Activated naive CD4-positive, alpha-beta T cell treated with anti-CD3 and anti-CD28 coated beads, Interleukin-2, amount 50 U/mL, for 24 hours (primary cell): ENCODE measurements around the gene GATB.

ENCODE experiments used
- H3K27ac Mint-ChIP-seq: one replicate; pipeline ENCODE4 v1.8.0; 2021; ENCODE audit warnings: mild to moderate bottlenecking, mixed read lengths
- H3K27me3 Mint-ChIP-seq: one replicate; pipeline ENCODE4 v1.8.0; 2021; ENCODE audit warnings: mixed read lengths
- H3K36me3 Mint-ChIP-seq: one replicate; pipeline ENCODE4 v1.8.0; 2021; ENCODE audit warnings: mixed read lengths
- H3K4me1 Mint-ChIP-seq: one replicate; pipeline ENCODE4 v1.8.0; 2021; ENCODE audit warnings: mixed read lengths
- H3K4me3 Mint-ChIP-seq: one replicate; pipeline ENCODE4 v1.8.0; 2021; ENCODE audit warnings: mild to moderate bottlenecking, mixed read lengths
- H3K9me3 Mint-ChIP-seq: one replicate; pipeline ENCODE4 v1.8.0; 2021; ENCODE audit warnings: mixed read lengths

The GATB gene

DNA sequence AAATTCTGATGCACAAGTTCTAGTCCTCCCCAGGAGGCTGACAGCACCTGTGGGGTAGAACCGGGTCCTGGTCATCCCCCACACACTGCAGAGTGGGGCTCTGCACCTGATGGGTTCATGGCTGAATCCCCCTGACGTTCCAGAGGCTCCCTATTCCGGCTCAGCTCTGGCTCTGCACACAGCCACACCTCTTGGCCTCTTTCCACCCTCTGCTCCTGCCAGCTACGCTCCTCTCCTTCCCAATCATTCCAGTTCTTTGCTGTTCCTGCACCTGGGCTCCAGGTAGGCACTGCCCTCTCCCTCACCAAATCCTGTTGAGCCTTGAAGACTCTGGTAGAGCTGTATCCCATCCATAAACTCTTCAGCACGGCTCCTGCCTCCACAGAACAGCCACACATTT is 75.5 kb downstream of the GATB start:
- Mint-ChIP-seq H3K4me3 (no peak overlapping the region), H3K27ac (no peak overlapping the region)

DNA sequence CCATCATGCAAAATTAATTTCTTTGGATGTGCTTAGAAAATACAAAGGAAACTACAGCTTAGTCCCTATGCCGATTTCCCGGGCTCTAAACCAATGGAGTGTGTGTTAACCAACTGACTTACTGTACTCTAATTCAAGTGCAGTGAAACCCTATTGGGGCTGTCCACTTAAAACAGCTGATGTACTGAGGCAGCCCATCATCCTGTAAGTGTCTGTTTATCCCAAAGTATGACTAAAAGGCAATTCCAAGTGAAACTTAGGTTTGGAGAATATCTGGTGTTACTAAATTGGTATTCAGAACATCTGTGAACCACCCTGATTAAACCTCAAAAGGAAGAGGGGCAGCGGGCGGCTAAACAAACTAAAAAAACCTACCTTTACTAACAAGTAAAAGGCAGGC is 79.7 kb downstream of the GATB start:
- no peaks in the 10 kb centered on the region for H3K9me3 Mint-ChIP-seq
- peaks cover 6% of the 10 kb centered on the region for H3K36me3 Mint-ChIP-seq
- no peaks in the 10 kb centered on the region for H3K4me1 Mint-ChIP-seq
- H3K4me3 Mint-ChIP-seq: no peak overlapping the region
- H3K27ac Mint-ChIP-seq: no peak overlapping the region
- no peaks in the 10 kb centered on the region for H3K27me3 Mint-ChIP-seq

More for the DNA sequence above, 75.5 kb downstream of the GATB start:
- no peaks in the 10 kb centered on the region for H3K27me3 Mint-ChIP-seq
- H3K9me3 Mint-ChIP-seq: no peaks in the 10 kb centered on the region
- peaks cover 10% of the 10 kb centered on the region for H3K36me3 Mint-ChIP-seq
- H3K4me1 Mint-ChIP-seq: no peaks in the 10 kb centered on the region

DNA sequence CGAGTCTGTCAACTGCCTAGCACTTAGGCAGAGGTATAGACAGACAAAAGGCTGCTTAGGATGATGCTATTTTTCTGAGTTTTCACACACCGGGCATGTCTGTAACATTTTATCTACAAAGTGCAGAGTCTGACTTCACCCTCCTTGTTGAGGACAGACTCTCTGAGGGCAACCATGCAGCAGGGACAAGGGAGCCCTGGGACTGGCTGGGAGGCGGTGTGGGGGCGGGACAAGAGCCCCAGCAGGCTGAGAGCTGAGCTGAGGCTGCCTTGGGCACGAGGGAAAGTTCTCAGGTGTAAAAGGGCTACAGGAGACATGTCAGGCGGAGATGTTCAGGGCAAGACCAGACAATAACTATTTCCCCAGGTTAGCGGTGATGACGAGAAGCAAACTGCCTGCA is 81.6 kb downstream of the GATB start:
- Mint-ChIP-seq H3K9me3 (no peaks in the 10 kb centered on the region), H3K36me3 (peaks cover 6% of the 10 kb centered on the region), H3K27ac (no peak overlapping the region)

DNA sequence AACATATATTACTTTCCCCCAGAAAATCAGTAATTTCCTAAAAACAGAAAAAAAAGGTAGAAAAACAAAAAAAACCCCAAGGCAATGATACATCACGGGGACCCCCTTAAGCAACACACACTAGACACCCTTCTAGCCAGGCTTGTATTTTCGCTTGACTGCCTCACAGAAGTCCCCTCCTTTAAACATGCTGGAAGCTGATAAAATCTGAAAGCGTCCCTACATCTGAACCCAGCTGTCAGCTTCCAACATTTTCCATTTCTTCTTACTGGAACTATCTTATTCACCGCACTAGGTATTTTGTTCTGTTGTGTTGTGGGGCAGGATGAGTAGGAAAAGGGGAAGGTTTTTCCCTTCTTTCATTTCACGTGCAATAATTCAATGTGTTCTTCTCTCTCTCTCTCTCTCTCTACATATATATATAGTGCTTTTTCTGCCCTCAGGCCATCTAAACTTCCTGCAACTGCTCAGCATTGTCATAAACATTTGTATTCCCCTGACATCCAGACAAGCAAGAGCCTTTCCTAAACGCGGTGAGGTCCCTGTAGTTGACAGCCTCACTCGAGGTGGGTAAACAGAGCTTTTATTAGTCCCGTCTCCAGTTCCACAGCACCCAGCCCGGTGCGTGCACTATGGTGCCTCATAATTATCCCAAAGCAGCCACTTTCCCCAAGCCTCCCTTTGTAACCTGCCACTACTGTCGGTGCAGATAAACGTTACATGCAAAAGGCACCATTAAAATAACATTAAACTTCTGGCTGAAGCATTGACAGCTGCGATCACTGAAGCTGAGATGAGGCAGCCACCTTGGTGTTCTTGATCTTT is 82.5 kb downstream of the GATB start:
- no peaks in the 10 kb centered on the region for H3K27me3 Mint-ChIP-seq
- H3K36me3 Mint-ChIP-seq: peaks cover 3% of the 10 kb centered on the region
- H3K4me1 Mint-ChIP-seq: no peaks in the 10 kb centered on the region
- no peak overlapping the region for H3K4me3 Mint-ChIP-seq
- H3K27ac Mint-ChIP-seq: no peak overlapping the region
- no peaks in the 10 kb centered on the region for H3K9me3 Mint-ChIP-seq

More for the DNA sequence above, 81.6 kb downstream of the GATB start:
- no peaks in the 10 kb centered on the region for H3K4me1 Mint-ChIP-seq
- no peak overlapping the region for H3K4me3 Mint-ChIP-seq
- no peaks in the 10 kb centered on the region for H3K27me3 Mint-ChIP-seq

DNA sequence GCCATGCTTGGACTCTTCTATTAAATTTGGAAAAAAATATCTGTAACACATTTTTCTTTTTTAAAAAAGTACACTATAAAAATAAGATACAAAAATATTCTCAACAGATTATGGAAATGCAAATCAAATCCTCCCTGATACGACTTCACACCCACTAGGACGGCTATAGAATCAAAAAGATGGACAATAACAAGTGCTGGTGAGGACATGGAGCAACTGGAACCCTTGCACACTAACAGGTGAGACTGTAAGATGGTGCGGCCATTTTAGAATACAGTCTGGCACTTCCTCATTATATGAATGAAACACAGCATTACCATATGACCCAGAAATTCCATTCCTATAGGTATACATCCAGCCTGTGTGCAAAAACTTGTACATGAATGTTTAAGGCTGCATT is 83.6 kb downstream of the GATB start:
- Mint-ChIP-seq H3K4me1 (no peaks in the 10 kb centered on the region), H3K4me3 (no peak overlapping the region), H3K27ac (no peak overlapping the region), H3K9me3 (no peaks in the 10 kb centered on the region), H3K27me3 (no peaks in the 10 kb centered on the region), H3K36me3 (peaks cover 3% of the 10 kb centered on the region)

DNA sequence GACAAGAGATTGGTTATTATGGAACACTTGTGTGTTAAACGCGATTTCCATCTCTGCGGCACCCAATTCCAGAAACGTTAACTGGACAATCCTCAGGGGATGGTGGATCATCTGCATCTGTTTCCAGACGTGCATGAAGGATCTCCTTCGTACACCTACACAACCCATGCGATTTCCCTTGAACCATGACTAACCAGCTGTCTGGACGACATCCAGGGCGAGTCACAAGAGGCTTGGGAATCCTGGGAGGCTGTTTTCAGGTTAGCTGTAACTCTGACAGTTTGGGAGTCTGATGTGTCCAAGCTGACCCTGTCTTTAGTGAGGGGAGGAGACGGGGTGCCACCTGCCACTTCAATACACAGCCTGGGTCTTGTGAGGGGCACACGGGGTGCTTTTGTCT is 84.5 kb downstream of the GATB start:
- H3K27me3 Mint-ChIP-seq: no peaks in the 10 kb centered on the region
- no peaks in the 10 kb centered on the region for H3K4me1 Mint-ChIP-seq
- H3K27ac Mint-ChIP-seq: no peak overlapping the region
- H3K9me3 Mint-ChIP-seq: no peaks in the 10 kb centered on the region
- no peak overlapping the region for H3K4me3 Mint-ChIP-seq
- peaks cover 3% of the 10 kb centered on the region for H3K36me3 Mint-ChIP-seq

DNA sequence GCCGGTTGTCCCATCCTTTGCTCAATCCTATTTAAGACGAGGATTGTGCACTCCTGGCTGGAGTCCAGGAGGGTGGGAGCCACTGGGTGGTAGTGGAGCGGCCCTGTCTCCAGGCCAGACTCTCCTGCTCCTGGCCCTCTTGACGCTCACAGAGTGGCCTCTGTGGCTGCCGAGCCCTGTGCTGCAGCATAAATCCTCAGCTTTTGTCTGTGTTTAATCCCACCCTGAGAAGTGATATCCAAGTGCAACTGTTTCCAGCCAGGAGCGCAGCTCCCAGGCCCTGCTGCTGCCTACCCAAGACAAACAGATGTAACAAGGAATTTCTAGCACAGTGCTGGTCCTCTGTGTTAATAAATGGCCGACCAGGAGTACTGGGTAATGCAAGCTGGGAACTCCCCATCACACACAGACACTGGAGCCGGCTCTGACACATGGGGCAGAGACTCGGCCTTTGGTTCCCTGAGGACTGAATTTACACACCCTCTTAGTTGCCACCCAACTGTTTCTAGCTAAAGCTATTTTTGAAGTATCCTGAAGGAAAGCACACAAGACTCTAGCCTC is 85.3 kb downstream of the GATB start:
- Mint-ChIP-seq H3K36me3 (peaks cover 3% of the 10 kb centered on the region), H3K9me3 (no peaks in the 10 kb centered on the region), H3K4me1 (no peaks in the 10 kb centered on the region), H3K4me3 (no peak overlapping the region), H3K27me3 (no peaks in the 10 kb centered on the region), H3K27ac (no peak overlapping the region)

DNA sequence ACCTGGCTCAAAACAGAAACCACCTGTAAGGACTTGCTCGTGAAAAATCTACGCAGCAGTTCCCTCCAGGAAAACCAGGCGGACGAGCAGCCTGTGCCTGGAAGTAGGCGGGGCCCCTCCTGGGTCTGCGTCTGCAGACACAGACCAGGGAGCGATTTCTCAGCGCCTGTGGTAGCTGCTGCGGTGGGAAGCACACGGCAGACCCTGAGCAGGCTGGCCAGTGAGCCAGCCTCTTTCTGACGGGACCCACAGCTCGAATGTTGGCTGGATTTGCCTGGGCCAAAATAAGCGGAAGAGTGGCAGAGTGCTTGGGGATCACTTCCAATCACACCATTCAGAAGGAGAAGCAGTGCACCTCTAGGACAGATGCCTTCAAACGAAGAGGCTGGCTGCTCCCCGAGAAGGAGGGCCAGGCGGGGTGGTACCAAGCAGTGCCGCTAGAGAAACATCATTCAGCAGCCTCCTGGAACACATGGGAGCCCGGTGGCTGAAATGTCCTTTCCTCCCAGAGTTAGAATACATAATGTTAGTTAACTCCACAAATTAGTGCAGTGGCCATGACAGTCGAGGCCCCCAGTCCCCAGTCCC is 85.9 kb downstream of the GATB start:
- Mint-ChIP-seq H3K9me3 (no peaks in the 10 kb centered on the region), H3K36me3 (peaks cover 3% of the 10 kb centered on the region), H3K27ac (no peak overlapping the region), H3K4me3 (no peak overlapping the region), H3K4me1 (no peaks in the 10 kb centered on the region), H3K27me3 (no peaks in the 10 kb centered on the region)

DNA sequence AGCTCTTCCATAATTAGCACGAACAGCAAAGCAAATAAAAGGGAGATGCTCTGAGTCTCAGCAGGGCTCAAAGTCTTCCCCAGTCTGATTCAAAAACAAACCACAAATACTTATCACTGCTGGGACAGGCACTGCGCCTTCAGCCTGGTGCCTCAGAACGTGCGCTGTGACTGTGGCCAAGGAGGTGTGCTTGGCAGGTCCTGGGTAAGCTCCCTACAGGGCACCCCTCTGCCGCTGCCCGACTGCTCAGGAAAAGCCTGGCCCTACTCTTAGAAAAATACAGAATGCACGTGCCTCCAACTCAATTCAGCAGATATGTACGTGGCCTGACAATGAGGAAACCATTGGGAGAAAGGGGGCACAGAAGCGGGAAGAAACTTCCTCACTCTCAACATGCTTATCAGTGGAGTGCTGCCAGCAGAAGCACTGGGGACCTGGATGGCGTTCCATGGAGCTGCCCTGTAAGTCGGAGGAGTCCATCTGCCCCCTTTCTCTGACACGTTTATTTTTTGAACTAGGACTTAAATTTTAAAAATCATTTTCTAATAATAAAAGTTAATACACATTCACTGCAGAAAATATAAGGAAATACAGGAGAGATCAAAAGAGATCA is 86.8 kb downstream of the GATB start:
- peaks cover 3% of the 10 kb centered on the region for H3K36me3 Mint-ChIP-seq
- H3K9me3 Mint-ChIP-seq: no peaks in the 10 kb centered on the region
- no peaks in the 10 kb centered on the region for H3K27me3 Mint-ChIP-seq
- no peak overlapping the region for H3K27ac Mint-ChIP-seq
- no peak overlapping the region for H3K4me3 Mint-ChIP-seq
- H3K4me1 Mint-ChIP-seq: no peaks in the 10 kb centered on the region

DNA sequence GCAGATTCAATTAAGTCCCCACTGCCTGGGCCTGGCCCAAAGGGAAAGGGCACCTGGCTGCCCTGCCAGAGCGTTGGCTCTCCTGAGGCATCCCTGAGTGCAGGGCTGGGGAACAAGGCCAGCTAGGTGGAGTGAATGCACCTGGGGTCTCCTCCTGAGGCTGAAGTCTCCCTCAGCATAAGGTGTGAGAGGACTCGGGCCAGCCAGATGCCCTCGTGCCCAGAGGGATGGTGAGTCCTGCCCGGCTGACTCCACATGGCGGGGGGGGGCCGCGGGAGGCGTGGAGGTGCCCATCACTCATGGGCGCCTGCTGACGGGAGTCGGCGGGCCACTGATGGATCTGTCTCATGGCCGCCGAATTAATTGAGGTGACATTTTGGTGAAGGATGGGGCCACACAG is 87.8 kb downstream of the GATB start:
- Mint-ChIP-seq H3K36me3 (peaks cover 1% of the 10 kb centered on the region), H3K9me3 (no peaks in the 10 kb centered on the region), H3K4me3 (no peak overlapping the region), H3K27me3 (no peaks in the 10 kb centered on the region), H3K27ac (no peak overlapping the region), H3K4me1 (no peaks in the 10 kb centered on the region)

DNA sequence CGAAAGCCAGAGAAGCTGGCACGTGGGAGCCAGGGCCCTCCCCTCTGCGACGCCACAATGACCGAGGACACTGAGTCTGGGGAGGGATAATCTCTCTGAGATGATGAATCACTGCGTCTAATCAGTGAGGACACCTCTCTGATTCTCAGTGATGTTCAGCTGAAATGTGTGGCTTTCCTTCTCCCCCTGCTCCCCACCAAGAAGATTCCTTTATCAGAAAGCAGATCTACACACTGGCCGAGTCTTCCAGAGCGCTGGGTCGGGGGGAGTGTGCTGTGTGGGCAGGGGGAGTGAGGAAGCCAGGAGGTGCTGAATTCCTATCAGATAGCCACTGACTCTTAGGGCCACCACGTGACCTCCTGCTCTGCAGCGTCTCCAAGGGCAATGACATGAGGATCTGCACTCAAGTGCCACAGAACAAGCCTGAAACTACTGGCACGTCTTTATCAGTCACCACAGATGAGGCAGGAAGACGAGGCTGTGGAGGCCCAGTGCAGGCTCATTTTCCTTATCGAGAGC is 89.2 kb downstream of the GATB start:
- Mint-ChIP-seq H3K27me3 (no peaks in the 10 kb centered on the region), H3K4me3 (no peak overlapping the region), H3K9me3 (no peaks in the 10 kb centered on the region), H3K36me3 (no peaks in the 10 kb centered on the region), H3K27ac (no peak overlapping the region), H3K4me1 (no peaks in the 10 kb centered on the region)

DNA sequence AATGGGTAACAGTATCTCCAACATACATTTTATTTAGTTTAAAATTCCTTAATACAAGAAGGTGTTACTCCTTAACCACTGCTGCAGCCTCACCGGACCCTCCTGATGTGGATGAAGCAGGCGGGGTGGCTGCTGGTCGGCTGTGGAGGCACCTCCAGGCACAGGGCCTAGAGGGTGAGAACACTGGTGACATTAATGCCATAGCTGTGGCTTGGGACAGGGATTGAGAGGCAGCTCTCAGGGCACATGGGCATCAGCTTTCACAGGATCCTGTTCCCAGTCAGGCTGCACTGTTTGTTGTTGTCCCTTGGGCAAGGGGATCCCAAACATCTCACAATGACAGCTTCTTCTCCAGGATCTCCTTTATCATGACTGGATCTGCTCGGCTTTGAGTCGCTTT is 90.0 kb downstream of the GATB start:
- no peaks in the 10 kb centered on the region for H3K9me3 Mint-ChIP-seq
- H3K27me3 Mint-ChIP-seq: no peaks in the 10 kb centered on the region
- H3K27ac Mint-ChIP-seq: no peak overlapping the region
- no peaks in the 10 kb centered on the region for H3K4me1 Mint-ChIP-seq
- H3K4me3 Mint-ChIP-seq: no peak overlapping the region
- no peaks in the 10 kb centered on the region for H3K36me3 Mint-ChIP-seq

DNA sequence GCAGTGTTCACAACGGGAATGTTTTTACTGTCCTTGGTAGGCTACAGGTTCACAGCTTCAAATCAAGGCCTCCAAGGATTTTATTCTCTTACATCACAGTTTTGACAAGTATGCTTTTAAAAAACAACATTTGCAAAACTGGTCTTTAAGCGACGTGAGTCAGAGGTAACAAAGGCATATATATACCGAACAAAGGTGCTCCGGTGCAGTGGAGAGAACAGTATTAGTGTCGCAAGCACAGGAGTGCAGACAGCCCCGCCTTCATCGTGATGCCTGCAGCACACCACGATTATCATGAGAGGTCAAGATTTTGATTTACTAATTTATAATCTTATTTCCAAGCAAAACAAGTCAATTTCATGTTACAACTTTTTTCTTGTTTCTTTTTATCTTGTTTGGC is 90.8 kb downstream of the GATB start:
- Mint-ChIP-seq H3K27ac (no peak overlapping the region), H3K36me3 (no peaks in the 10 kb centered on the region), H3K4me1 (no peaks in the 10 kb centered on the region), H3K27me3 (no peaks in the 10 kb centered on the region), H3K9me3 (no peaks in the 10 kb centered on the region), H3K4me3 (no peak overlapping the region)

DNA sequence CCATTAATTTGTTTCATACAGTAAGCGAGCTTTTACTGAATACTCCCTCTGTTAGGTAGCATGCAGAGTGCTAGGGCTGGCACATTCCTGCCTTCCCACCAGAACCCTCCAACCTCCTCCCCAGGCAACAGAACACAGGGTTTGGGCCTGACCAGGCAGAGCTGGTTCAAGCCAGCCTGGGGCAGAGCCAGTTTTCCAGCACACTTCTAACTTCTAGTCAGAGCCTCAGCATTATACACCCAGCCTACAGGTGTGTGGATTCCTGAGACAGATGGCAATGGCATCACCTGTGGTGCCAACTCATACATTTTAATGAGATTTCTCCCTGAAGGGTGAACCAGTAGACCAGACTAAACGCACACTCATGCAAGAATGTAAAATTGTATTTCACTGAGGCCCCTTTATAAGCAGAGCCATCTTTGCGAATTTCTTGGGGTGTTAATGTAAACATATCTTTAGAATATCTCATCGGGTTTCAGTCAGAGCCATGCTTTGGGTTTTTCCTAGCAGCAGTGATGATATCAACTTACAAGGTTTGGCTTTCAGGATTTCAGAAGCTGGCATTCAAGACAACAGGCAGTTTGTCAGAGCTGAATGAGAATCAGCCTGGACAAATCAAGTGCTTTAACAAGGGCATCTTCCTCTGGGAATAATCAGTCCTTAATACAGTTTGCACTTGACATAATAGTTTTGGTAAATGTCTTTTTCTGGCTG is 92.0 kb downstream of the GATB start:
- Mint-ChIP-seq H3K36me3 (no peaks in the 10 kb centered on the region), H3K4me3 (no peak overlapping the region), H3K9me3 (no peaks in the 10 kb centered on the region), H3K27ac (no peak overlapping the region), H3K27me3 (no peaks in the 10 kb centered on the region), H3K4me1 (no peaks in the 10 kb centered on the region)

DNA sequence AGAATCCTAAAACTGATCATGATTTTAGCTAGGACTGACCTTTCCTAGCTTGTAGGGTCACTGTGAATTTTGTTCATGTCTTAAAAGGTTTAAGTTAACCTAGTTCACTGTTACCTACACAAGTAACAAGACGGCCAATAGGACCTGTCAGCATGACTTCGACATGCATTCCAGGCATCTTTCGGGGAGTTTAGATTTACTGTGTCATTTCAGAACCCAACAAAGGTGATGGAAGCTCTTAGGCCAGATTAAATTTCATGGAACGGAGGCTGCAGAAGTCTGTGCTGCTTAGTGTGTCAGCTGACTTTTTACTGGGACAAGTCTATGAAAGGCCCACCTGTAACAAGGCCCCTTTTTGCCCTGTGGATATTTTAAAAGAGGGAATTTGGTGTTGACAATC is 93.1 kb downstream of the GATB start:
- H3K4me1 Mint-ChIP-seq: no peaks in the 10 kb centered on the region
- no peaks in the 10 kb centered on the region for H3K36me3 Mint-ChIP-seq
- no peaks in the 10 kb centered on the region for H3K27me3 Mint-ChIP-seq
- H3K4me3 Mint-ChIP-seq: no peak overlapping the region
- no peak overlapping the region for H3K27ac Mint-ChIP-seq
- H3K9me3 Mint-ChIP-seq: no peaks in the 10 kb centered on the region
